NCI-H446 treated with DMSO at 0.1 percent for 48 hours (cell line): ENCODE measurements around the gene GDF9.

Source experiments
- DNase-seq: peaks from one replicate; lab custom pipeline; 2025; lab: John Stamatoyannopoulos, UW

The GDF9 gene, protein sequence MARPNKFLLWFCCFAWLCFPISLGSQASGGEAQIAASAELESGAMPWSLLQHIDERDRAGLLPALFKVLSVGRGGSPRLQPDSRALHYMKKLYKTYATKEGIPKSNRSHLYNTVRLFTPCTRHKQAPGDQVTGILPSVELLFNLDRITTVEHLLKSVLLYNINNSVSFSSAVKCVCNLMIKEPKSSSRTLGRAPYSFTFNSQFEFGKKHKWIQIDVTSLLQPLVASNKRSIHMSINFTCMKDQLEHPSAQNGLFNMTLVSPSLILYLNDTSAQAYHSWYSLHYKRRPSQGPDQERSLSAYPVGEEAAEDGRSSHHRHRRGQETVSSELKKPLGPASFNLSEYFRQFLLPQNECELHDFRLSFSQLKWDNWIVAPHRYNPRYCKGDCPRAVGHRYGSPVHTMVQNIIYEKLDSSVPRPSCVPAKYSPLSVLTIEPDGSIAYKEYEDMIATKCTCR

DNA sequence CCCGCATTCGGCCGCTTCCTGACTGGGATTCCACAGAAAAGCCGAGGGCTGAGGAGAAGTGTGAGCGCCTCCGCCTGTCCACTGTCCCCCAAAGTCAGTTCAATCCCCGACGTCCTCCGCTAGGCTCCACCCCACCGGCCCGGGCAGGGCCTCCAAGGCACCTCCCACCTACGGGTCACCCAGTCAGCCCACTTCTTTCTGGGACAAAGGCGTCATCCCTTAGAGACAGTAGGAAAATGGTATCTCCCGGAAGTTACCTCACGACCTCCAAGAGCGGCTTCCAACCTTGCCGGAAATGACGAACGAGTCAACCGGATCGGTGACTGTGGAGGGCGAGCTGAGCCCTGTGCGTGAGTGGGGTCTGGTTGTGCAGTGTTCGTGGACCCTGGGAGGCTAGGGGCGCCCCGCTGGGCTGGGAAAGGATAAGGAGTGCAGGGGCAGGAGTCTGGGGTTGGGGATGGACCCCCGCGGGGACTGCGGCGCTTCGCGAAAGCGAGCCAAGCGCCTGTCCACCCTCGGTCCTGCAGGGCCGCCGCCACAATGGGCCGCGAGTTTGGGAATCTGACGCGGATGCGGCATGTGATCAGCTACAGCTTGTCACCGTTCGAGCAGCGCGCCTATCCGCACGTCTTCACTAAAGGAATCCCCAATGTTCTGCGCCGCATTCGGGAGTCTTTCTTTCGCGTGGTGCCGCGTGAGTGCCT is at the start of gene GDF9, which contains the start of gene UQCRQ:
GDF9 (minus strand) TSS at position 128 of the 704 bp plus-strand sequence. CDS start 1,936 bp downstream, outside the sequence.
UQCRQ (plus strand) TSS at position 301 of the 704 bp plus-strand sequence; CDS start at position 541, 240 bp downstream.
- peak; percentile 97 for DNase-seq

DNA sequence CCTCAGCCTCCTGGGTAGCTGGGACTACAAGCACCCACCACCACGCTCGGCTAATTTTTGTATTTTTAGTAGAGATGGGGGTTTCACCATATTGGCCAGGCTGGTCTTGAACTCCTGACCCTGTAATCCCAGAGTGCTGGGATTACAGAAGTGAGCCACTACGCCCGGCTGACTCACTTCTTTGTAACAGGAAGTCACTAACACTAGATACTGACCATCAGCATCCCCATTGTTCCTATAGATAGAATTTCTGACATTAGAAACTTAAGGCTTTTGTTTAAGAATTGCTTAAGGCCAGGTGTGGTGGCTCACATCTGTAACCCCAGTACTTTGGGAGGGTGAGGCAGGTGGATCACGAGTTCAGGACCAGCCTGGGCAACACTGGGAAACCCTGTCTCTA is 49.4 kb upstream of the GDF9 start:
- no peak for DNase-seq

DNA sequence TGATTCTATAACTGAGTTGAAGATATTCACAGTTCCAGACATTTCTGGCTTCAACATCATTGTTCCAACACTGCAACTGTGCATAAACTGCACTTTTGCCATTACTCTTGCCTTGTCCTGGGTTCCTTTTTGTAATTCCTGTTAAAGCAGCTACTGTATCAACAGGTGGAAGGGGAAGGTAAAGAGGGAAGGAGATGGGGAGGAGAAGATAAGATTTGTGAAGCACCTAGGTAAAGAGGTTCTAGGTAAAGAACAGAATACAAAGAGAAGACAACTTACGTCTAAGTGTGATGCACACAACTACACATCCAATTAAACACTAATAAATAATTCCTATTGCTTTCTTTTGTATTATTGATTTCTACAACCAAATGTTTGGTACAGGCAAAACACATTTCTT is 43.4 kb upstream of the GDF9 start:
- DNase-seq: no peak

DNA sequence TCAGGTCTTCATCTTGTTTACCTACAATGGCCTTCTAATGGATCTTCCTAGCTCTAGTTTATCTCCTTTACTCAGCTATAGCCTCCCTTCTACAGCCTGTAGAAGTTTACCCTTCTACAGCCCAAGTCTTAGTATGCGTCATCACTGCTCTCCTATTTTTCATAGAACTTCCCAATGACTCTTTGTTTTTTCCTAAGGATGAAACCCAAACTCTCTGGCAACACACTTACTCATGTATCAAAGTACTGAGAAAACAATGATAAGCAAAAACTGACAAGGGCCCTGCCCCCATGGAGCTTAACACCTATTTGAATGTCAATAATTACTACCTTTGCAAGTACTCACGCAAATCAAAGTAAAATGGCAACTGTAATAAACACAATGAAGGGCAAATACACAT is 40.9 kb upstream of the GDF9 start:
- DNase-seq: no peak

DNA sequence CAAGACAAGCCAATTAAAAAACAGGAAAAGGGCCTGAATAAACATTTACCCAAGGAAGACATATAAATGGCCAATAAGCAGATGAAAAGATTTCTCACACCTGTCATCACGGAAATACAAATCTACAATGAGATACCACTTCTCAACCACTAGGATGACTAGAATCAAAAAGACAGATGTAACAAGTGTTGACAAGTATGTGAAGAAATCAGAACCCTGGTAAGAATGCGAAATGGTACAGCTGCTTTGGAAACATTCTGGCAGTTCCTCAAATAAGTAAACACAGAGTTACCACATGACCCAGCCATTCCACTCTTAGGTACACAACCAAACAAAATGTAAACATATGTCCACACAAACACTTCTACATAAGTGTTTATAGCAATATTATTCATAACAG is 39.7 kb upstream of the GDF9 start:
- no peak for DNase-seq

DNA sequence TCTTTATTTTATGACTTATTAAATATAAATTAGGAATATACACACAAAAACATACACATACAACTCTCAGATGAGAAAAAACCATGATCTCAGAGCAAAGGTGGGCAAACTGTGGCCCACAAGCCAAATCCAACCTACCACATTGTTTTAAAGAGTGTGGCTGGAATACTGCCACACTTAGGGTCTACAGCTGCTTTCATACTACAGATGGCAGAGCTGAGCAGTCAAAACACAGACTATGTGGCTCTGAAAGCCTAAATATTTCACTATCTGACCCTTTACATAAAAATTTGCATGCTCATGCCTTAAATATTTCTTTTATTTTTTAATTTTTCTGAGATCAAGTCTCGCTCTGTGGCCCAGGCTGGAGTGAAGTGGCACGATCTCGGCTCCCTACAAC is 35.5 kb upstream of the GDF9 start:
- no peak for DNase-seq

DNA sequence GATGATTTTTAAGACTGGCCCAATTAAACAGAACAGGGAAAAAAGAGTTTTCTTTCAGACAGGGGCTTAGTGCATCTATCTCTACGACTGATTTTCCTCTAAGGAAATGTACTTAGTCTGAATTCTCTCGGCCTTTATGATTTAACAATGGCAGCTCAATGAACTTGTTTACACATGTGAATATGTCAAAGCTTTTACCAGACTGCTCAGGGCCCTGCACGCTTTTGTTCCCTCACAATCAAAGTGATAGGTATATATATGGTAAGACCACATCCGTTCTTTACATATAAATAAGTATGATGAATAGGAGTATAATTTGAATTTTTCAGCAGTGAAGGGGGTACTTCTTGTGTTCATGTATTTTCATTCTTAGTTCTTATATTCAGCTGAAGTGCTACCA is 34.8 kb upstream of the GDF9 start:
- no peak for DNase-seq

DNA sequence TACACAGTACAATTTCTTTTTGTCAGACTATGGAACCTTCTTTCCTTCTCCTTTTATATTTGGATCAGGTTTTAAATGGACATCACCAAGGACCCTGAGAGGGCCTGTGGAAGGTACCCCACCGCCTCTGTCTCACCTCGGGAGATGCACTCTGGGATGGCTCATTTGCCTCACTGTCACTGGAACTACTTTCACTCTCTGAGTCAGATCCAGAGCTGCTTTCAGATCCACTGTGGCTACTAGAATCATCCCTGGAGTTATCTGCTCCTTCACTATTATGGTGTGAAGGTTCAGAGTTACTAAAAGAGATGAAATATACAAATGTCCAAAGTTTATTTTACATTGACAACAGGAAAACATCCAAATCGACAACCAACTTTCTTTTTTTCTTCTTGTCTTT is 31.8 kb upstream of the GDF9 start:
- no peak for DNase-seq

DNA sequence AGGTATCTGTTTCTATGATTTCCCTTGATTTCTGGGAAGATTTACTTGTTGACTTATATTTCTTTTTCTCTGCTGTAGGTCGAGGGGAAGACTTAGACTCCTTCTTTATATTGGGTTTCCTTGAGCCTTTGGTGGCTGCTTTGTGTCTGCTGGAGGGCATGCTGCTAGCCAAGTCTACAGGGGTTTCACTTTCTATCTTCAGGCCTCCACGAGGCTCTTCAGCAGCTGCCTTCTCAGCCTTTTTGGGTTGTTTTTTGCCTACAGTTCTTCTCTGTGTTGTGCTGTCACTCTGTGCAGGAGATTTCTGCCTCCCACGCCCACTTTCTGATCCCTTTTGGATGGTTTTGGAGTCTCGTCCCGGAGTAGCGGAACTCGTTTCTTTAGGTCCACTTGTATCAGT is 30.4 kb upstream of the GDF9 start:
- DNase-seq: no peak

DNA sequence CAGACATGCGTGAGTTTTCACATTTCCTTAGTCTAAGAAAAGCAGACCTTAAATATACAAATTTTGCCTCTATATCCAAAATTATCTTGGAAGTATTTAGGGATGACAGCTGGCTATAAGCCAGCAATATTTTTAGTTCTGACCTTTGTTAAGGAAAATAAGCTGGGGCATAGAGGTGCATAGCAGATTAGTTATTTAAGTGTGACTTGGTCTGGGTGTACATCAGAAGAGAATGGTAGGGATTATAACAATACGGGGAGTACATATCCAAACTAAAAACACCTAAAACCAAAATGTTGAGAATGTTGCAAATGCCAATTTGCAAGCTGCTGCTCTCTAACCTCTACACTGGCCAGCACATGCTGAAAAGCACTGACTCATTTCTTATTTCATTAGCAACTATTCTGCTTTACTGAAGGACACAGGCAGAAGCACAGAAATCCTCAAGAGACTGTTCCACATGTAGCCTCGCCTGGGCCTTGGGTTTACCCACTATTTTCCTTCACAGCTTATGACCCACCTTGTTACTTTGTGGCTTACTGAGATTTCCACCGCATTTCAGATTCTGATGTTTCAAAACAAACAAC is 29.5 kb upstream of the GDF9 start:
- no peak for DNase-seq

DNA sequence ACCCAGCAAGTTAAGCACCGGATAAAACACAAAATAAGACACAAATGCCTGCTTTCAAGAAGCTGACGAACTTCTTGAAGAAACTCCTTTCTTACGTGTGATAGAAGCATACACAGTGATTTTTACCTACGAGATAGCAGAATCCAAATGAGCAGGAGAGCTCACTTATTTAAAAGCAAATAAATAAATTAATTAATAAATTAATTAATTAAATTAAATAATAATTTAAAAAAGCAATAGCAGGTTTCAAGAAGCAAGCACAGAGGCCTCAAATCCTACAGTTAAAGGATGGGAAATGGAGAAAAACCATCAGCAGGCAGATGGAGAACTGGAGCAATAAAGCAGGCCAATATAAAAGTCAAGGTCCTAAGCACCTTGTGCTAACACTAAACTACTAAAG is 24.5 kb upstream of the GDF9 start:
- no peak for DNase-seq

DNA sequence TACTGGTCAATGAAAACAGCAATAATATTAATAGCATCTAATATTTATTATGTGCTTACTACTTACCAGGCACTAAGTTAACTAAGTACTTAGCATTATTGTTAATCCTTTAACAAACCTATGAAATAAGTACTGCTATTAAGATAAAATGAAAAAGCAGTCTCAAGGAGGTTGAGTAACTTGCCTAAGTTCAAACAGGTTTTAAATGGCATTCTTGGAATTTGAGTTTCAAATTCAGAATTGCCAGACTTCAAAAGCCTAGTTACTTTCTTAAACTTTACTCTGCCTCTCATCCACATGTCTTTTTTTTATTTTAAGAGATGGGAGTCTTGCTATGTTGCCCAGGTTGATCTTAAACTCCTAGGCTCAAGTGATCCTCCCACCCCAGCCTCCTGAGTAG is 23.2 kb upstream of the GDF9 start:
- no peak for DNase-seq

DNA sequence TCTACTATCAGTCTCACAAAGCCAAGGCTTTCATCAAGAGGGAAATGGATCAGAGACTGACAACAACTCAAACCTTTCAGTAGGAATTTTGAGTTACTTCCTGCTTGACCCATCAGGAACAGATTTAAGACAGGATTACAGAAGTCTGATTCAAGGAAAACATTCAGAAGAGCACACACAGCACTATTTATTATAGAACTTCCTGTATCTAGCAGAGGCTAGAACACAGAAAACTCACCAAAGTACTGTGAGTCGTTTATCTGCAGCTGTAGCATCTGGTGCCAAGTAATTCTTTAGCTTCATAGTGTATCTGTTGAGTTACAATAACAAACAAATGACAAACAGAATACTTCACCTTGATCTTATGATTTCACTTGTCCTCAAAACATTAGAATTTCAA is 21.0 kb upstream of the GDF9 start:
- DNase-seq: no peak

DNA sequence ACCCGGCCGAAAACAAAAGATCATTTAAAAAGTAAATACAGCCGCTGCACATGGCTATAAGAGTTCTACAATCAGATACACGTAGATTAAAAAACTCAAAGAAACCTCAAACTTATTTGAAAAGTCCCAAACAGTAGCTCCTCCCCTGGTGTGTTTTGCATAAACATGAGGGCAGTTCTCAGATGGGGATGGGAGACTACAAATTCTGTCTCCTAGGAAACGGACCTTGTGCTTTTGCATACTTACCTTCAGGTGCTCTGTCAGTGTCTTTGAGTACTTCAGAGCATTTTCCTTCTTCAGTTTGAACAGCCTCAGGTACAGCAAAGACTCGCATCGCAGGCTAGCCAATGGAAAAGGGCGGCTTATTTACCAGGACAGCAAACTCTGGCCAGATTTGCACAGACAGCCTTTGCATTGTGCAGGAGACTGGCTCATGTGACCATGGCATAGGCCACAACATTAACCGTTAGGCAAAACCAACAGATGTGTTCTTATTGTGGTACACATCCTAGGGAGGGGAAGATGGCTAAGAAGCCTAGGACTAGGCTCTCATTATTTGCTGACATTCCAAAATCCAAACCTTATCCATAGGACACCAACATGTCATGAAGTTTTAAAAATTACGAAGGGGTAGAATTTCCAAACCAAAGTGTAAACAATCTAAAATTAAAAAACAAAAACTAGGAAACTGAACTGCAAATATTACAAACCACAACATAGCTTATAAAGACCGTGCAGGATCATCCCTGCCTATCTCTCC is 20.0 kb upstream of the GDF9 start:
- DNase-seq: no peak

DNA sequence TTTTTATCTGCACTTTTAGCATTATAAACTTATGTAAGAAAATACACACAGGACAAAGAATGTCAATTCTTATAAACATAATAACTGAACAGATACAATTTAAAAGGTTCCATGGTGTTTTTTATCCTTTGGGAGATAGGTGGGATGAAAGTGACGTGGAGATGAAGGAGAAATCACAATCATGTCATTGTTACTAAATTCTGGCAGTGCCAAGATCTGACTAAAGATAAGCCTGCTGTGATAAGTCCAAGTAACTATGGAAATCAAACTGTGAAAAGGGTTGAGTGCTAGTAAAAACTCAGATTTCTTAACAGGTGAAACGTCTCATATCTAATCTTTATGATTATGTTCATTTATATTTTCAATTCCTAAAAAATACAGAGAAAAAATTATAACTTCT is 18.3 kb upstream of the GDF9 start:
- DNase-seq: no peak

DNA sequence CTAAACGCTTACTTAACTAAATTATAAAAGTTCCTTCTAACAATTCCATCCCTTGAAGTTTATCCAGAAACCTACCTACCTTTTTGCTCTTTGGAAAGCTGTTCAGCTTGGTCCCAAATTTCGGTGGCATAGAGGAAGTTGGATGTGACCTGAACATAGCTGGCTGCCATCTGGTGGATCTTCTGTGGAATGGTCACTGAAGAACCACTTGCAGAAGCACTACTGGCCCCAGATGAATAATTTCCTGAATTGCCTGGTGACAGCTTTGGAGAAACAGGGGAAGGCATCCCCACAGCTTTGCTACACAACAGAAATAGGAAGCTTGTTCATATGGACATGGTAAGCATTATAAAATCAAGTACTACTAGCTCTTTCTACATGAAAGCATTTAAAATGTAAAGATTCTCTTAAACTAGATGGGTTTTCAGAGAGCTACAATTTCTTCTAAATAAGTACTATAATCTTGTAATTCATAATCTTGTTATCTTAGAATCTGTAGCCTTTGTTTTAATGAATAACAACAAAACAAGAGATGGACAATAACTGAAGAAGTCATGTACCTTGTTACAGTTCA is 17.1 kb upstream of the GDF9 start:
- peak; percentile 15 for DNase-seq

DNA sequence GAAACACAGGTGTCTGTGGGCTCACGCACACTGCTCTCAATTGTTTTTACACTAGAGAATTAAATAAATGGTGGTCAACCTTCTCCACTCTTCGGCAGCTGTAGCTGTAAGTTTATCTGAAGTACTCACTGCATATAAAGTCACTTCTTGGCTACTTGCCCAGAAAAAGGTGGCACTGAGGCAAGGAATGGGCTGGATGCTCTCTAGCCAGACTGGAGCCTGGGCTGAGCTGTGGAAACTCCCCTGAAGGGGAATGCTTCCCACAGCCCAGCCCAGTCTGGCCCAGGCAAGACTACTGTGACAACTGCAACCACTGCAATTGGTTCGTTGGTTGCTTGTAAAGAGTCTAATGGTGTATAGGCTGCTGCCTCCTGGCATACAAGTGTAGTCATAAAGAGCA is 11.7 kb upstream of the GDF9 start:
- DNase-seq: no peak

DNA sequence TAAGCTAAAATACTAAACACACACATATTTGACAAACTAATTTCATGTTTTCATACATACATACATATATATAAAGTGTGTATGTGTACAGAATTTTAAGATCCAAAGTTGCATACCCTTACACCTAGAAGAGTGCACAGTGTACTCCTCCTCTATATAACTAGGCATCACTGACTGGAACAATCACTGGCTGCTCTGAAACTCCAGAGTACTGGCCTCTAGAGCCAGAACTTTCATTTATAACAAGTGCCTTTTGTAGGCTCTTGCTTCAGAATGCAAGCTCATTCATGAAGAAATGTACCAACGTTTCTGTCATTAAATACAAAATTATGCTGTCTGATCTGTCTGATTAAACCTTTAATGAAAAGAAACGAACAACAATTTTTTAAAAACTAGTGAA is 11.2 kb upstream of the GDF9 start:
- no peak for DNase-seq

DNA sequence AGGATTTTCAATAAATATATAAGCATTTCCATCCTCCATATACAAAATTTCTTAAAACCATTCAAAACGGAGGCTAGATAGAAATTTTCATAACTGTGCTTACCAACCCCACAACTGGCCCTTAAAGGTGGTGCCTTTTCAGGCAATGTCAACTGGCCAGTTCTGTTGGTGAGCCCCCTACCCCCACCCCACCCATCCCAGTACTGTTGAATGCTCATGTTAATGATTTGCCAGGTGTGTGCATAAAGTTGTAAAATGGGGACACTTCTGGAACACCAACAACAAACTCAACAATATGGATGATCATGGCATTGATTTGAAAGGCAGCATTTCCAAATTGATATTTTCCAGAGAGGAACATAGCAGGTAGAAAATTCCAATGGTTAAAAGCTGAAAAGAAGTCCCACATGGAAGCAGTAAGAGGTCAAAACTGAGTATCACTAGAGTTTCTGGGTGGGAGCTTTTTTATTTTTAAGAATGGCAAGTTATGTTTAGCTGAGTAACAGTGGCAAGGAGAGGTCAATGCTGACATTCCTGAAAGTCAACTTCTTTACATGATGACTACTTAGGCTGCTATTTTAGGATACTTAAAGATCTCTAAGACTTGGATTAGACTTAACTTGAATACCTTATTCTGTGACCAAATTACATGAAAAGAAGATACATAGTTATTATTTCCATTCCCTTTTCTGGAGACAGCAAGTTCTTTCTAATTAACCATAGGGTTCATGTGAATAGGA is 9.9 kb upstream of the GDF9 start:
- no peak for DNase-seq

DNA sequence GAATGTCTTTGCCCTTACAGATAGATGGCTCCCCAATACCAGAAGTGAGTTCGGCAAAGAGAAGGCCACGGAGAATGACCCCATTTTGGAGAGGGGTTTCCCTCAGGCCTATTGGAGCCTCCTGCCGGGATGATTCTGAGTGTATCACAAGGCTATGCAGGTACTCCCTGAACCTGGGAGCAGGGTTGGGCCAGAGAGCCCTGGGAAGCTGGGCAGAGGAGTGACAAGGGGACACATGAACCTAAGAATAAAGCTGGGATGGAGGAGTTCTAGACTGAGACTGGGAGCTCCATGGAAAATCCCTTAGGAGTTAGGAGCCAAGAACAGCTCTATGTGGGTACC is 7.6 kb upstream of the GDF9 start:
- no peak for DNase-seq
